GM23338 (cell line): ENCODE data around the gene RTN4RL2. TPM values are rescaled to one million over a fixed set of nuclear protein-coding genes. Genes with fewer than 3 reads are reported as not detected.
"Not testable (repeated sequence)": the region's sequence is repeated elsewhere in the genome, so short reads cannot be mapped to it uniquely, and the experiment has no call there.

Source experiments
- ATAC-seq: fragments of 200-7000 bp; cut with Tn5 transposase; 3 replicates; pipeline ENCODE4 v1.9.1; 2020
- DNase-seq: peaks from one replicate; pipeline ENCODE4 v3.0.0-alpha.2; 2015; ENCODE audit warnings: low spot score
- H2AFZ ChIP-seq: fragments of 200-600 bp; sonication (generic); 2 replicates; pipeline ENCODE4 v1.8.0; 2016; ENCODE audit warnings: antibody characterized with exemption, mild to moderate bottlenecking, moderate library complexity
- H3F3A ChIP-seq: fragments of 200-600 bp; sonication (generic); replicated peaks from 2 replicates; pipeline ENCODE4 v1.8.0; 2017; ENCODE audit warnings: antibody characterized with exemption, mixed run types, low read depth
- H3K27ac ChIP-seq: fragments of 200-600 bp; sonication (generic); 2 replicates; pipeline ENCODE4 v1.6.1; 2016; ENCODE audit warnings: low read depth
- H3K27me3 ChIP-seq: fragments of 200-600 bp; sonication (generic); 2 replicates; pipeline ENCODE4 v1.8.0; 2016; ENCODE audit warnings: mild to moderate bottlenecking, mixed run types, moderate library complexity; ENCODE audit not compliant: insufficient read depth
- H3K36me3 ChIP-seq: fragments of 200-600 bp; sonication (generic); 2 replicates; pipeline ENCODE4 v1.8.0; 2016; ENCODE audit warnings: mild to moderate bottlenecking; ENCODE audit not compliant: insufficient read depth
- H3K4me1 ChIP-seq: fragments of 200-600 bp; sonication (generic); 2 replicates; pipeline ENCODE4 v1.8.0; 2016; ENCODE audit warnings: mild to moderate bottlenecking, moderate library complexity; ENCODE audit not compliant: insufficient read depth
- H3K4me2 ChIP-seq: fragments of 200-600 bp; sonication (generic); 2 replicates; pipeline ENCODE4 v1.7.1; 2017; ENCODE audit warnings: mixed run types
- H3K4me3 ChIP-seq: fragments of 200-600 bp; sonication (generic); 2 replicates; pipeline ENCODE4 v1.6.1; 2016; ENCODE audit warnings: mixed run types
- H3K79me2 ChIP-seq: fragments of 200-600 bp; sonication (generic); replicated peaks from 2 replicates; pipeline ENCODE4 v1.8.0; 2017; ENCODE audit warnings: mild to moderate bottlenecking; ENCODE audit not compliant: insufficient read depth
- H3K9me2 ChIP-seq: fragments of 200-600 bp; sonication (generic); 2 replicates; pipeline ENCODE4 v1.8.0; 2017; ENCODE audit not compliant: insufficient read depth
- H4K20me1 ChIP-seq: fragments of 200-600 bp; sonication (generic); replicated peaks from 2 replicates; pipeline ENCODE4 v1.8.0; 2017; ENCODE audit warnings: mild to moderate bottlenecking; ENCODE audit not compliant: insufficient read depth
- H3K27ac Mint-ChIP-seq: 2 replicates; pipeline ENCODE4 v1.8.0; 2020; ENCODE audit warnings: inconsistent platforms, mild to moderate bottlenecking, moderate library complexity, mixed read lengths
- H3K27me3 Mint-ChIP-seq: 3 replicates; pipeline ENCODE4 v1.8.0; 2022; ENCODE audit warnings: low read depth, mild to moderate bottlenecking, moderate library complexity, mixed read lengths, inconsistent platforms; ENCODE audit not compliant: insufficient read depth, poor library complexity
- H3K36me3 Mint-ChIP-seq: 3 replicates; pipeline ENCODE4 v1.8.0; 2021; ENCODE audit warnings: low read depth, mild to moderate bottlenecking, inconsistent platforms, moderate library complexity, mixed read lengths
- H3K4me1 Mint-ChIP-seq: 3 replicates; pipeline ENCODE4 v1.8.0; 2020; ENCODE audit warnings: mild to moderate bottlenecking, inconsistent platforms, mixed read lengths
- H3K4me3 Mint-ChIP-seq: 3 replicates; pipeline ENCODE4 v1.8.0; 2021; ENCODE audit warnings: moderate library complexity, mild to moderate bottlenecking, inconsistent platforms, mixed read lengths
- H3K9me3 Mint-ChIP-seq: 3 replicates; pipeline ENCODE4 v1.8.0; 2020; ENCODE audit warnings: moderate library complexity, mild to moderate bottlenecking, inconsistent platforms, mixed read lengths
- CREB1 ChIP-seq: fragments of 250-450 bp; sonication (Bioruptor Pico); IDR thresholded peaks from 2 replicates; pipeline ENCODE4 v1.5.0; 2020; ENCODE audit warnings: low read depth, mild to moderate bottlenecking, moderate library complexity
- CTCF ChIP-seq, 2 experiments: fragments of 200-600 bp in 1 of 2; sonication (generic) in 1 of 2; conservative IDR thresholded peaks; 2 replicates each; pipeline versions ENCODE4 v1.5.1 to v1.6.1; 2016 to 2017; ENCODE audit warnings: antibody characterized with exemption in 2 of 2, low read depth in 2 of 2, mild to moderate bottlenecking in 2 of 2, moderate library complexity in 1 of 2
- ETS1 ChIP-seq: IDR thresholded peaks from 2 replicates; pipeline ENCODE4 v1.6.1; 2016; ENCODE audit warnings: antibody characterized with exemption
- EZH2phosphoT487 ChIP-seq: fragments of 200-600 bp; sonication (generic); IDR thresholded peaks from one replicate; pipeline ENCODE4 v1.8.1; 2018; ENCODE audit warnings: antibody characterized with exemption; ENCODE audit not compliant: unreplicated experiment
- JUNB ChIP-seq: IDR thresholded peaks from one replicate; pipeline ENCODE4 v1.6.1; 2016; ENCODE audit warnings: antibody characterized with exemption; ENCODE audit not compliant: unreplicated experiment
- POLR2AphosphoS5 ChIP-seq: IDR thresholded peaks from 2 replicates; pipeline ENCODE4 v1.6.1; 2016; ENCODE audit warnings: antibody characterized with exemption, low read depth
- REST ChIP-seq: IDR thresholded peaks from one replicate; pipeline ENCODE4 v1.6.1; 2018; ENCODE audit warnings: antibody characterized with exemption; ENCODE audit not compliant: unreplicated experiment
- STAT1 ChIP-seq: IDR thresholded peaks from one replicate; pipeline ENCODE4 v1.6.1; 2016; ENCODE audit warnings: antibody characterized with exemption; ENCODE audit not compliant: unreplicated experiment
- ZNF331 ChIP-seq: fragments of 250-450 bp; sonication (Bioruptor Pico); IDR thresholded peaks from 2 replicates; pipeline ENCODE4 v1.5.0; 2020; ENCODE audit warnings: low read depth, mild to moderate bottlenecking, moderate library complexity
- polyA plus RNA-seq: library from polyadenylated mRNA; unstranded; fragments of >200 nt; fragmentation: Nextera tagmentation; extraction: Ambion mirVana; gene quantifications from 2 replicates; pipeline ENCODE4 v1.2.1, GENCODE V29; 2016
- total RNA-seq: library from RNA; depleted of rRNA; stranded (reverse); fragments of >200 nt; shearing (Covaris generic); gene quantifications from 2 replicates; pipeline ENCODE4 v1.2.3, GENCODE V29; 2014

Gene RTN4RL2
- total and polyA plus RNA-seq, 2 experiments from 2014 or later: 13.9 to 15.9 TPM

DNA sequence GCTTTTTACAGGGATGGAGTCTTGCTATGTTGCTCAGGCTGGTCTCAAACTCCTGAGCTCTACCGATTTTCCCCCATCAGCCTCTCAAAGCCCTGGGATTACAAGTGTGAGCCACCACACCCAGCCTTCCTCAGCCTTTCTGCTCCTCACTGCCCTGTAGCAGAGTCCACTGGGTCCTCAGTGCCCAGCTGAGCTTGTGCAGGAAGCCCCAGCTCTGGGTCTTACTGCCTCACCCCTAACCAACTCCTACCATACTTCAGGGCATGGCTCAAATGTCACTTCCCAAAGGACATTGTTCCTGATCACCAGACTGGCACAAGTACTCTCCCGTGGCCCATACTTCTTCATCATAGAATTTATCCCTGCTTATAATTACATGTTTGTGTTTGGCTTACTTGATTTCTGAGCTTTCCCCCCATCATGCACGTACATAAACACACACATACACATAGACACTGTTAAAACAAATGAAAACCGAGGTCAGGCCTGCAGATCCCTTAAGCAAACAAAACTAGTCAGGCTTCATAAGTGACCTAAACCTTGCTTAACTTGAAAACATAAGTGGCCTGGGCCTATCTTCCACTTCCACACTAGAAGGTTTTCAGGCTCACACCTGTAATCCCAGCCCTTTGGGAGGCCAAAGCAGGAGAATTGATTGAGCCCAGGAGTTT is 19.4 kb upstream of the RTN4RL2 start (continued):
- TF ChIP-seq ETS1: no peak
- TF ChIP-seq EZH2phosphoT487: no peak

- no peaks in the 10 kb centered on the region for H3K79me2 ChIP-seq
- ATAC-seq (no peak), DNase-seq (no peak)
- H3K9me3 Mint-ChIP-seq: no peaks in the 10 kb centered on the region; the same call in 2 of the 3 replicates
- H4K20me1 ChIP-seq: no peaks in the 10 kb centered on the region
- H3K9me2 ChIP-seq: no peaks in the 10 kb centered on the region
- H3K27me3 Mint-ChIP-seq: peaks cover 4% of the 10 kb centered on the region
- H3K4me2 ChIP-seq: no peak overlapping the region
- H3K4me3 ChIP-seq: no peak overlapping the region
- H2AFZ ChIP-seq: no peak overlapping the region
- H3K4me1 ChIP-seq: no peaks in the 10 kb centered on the region
- no peaks in the 10 kb centered on the region for H3K36me3 ChIP-seq
- H3K4me3 Mint-ChIP-seq: no peak overlapping the region
- no peaks in the 10 kb centered on the region for H3K27me3 ChIP-seq
- H3K27ac Mint-ChIP-seq: no peak overlapping the region
- no peak overlapping the region for H3K27ac ChIP-seq
- TF ChIP-seq CREB1 (CRISPR knock-in tag): no peak
- no peak for TF ChIP-seq CTCF (conservative IDR thresholded peaks at IDR 0.05; ENCODE audit: low read depth in 2 of 2)
- TF ChIP-seq JUNB: no peak
- no peak for TF ChIP-seq REST
- no peak for TF ChIP-seq POLR2AphosphoS5
- TF ChIP-seq EZH2phosphoT487: no peak
- no peak for TF ChIP-seq STAT1
- TF ChIP-seq ZNF331 (CRISPR knock-in tag): no peak
- no peak for TF ChIP-seq ETS1
- no peaks in the 10 kb centered on the region for H3F3A ChIP-seq
- H3K36me3 Mint-ChIP-seq: no peaks in the 10 kb centered on the region
- no peaks in the 10 kb centered on the region for H3K4me1 Mint-ChIP-seq
Measured at GRCh38 chr11:57444362-57445121, 15.8 kb upstream of the RTN4RL2 start.

- not testable (repeated sequence) for H3K36me3 ChIP-seq, H3K4me3 Mint-ChIP-seq, H3K4me3 ChIP-seq, H3K4me2 ChIP-seq, H3K27ac Mint-ChIP-seq, H3K9me2 ChIP-seq, H3K79me2 ChIP-seq, H3K27ac ChIP-seq, H3K9me3 Mint-ChIP-seq, H3K27me3 ChIP-seq, DNase-seq, H2AFZ ChIP-seq, H3F3A ChIP-seq, H3K4me1 Mint-ChIP-seq, ATAC-seq, H4K20me1 ChIP-seq, H3K27me3 Mint-ChIP-seq, H3K4me1 ChIP-seq, H3K36me3 Mint-ChIP-seq
Measured at GRCh38 chr11:57445122-57445394, 15.3 kb upstream of the RTN4RL2 start.
